ENCODE results near the gene MAU2. TPM values are rescaled to one million over a fixed set of nuclear protein-coding genes. Genes with fewer than 3 reads are reported as not detected.
"Not testable (repeated sequence)": the region's sequence is repeated elsewhere in the genome, so short reads cannot be mapped to it uniquely, and the experiment has no call there.

MAU2 gene
- total and polyA plus RNA-seq, 11 donors, result 15.7 to 46.4 (median 29.0) TPM

DNA sequence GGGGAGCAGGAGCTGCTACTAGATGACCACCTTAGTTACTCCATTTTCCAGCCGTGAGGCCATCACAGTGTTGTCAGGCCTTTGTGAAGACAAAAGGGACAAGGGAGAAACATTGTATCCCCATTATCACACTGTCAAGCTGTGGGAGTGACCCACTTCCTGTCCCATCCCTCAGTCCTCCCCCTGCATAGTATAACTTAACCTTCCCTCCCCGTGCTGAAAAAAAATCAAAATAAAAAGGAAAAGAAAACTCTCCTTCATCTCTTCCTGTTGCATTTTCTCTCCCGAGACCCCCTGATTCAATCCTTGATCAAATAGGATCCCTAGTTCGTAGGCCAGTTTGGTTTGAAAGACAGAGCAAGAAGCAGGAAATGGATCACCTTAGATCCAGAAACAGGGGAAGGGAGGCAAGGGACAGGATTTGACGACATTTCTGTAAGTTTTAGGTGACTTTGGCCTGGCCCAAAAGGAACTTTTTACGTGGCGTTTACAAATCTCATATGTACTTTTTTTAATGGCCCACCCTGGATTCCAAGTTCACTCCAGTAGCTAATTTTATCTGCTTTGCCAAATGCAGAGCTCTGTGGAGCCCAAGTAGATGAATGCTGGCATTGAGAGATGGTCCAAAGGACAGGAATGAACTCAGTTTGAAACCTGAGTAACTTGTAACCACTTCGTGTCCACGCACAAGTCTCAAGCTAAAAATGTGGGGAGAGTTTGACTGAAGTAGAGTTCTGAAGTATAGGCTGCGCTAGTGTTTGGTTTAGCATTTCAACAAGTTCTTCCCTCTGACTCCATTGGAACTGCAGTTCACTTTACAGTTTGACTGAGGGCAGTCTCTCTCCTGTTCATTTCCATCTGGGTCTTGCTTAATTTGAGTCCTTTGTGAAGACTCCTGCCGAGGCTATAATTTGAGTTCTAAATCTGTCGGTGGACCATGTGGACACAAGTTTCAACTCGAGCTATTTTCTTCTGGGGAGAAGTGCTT is 68.2 kb downstream of the MAU2 start:
- WGBS, 4 donors, result 48 to 61% (median 52%) methylated on average over 13 of the region's 13 CpGs
- H3K4me3 ChIP-seq, result peak overlapping the region in 1 of 12 donors; percentile 13
- no peaks in the 10 kb centered on the region for H3K9me3 ChIP-seq
- intact Hi-C loops (cut with DNase I), result loop anchor here in 1 of 10 donors (5.0 kb wide), 1 partner anchor 98 kb away; no protein-coding TSS in a partner anchor
- DNase-seq, result no peak
- TF ChIP-seq, protein P1, sequence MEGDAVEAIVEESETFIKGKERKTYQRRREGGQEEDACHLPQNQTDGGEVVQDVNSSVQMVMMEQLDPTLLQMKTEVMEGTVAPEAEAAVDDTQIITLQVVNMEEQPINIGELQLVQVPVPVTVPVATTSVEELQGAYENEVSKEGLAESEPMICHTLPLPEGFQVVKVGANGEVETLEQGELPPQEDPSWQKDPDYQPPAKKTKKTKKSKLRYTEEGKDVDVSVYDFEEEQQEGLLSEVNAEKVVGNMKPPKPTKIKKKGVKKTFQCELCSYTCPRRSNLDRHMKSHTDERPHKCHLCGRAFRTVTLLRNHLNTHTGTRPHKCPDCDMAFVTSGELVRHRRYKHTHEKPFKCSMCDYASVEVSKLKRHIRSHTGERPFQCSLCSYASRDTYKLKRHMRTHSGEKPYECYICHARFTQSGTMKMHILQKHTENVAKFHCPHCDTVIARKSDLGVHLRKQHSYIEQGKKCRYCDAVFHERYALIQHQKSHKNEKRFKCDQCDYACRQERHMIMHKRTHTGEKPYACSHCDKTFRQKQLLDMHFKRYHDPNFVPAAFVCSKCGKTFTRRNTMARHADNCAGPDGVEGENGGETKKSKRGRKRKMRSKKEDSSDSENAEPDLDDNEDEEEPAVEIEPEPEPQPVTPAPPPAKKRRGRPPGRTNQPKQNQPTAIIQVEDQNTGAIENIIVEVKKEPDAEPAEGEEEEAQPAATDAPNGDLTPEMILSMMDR (IDR thresholded peaks at IDR 0.05), result no peak
- no peak for ATAC-seq
- peaks cover 0 to 5% (median 0%) of the 10 kb centered on the region in 9 donors for H3K36me3 ChIP-seq
- H3K27ac ChIP-seq, result peak overlapping the region in 11 of 12 donors; percentile 10 to 71 (median 41)
- peaks cover 7 to 86% (median 65%) of the 10 kb centered on the region in 12 donors for H3K4me1 ChIP-seq
- H3K27me3 ChIP-seq, result no peaks in the 10 kb centered on the region

DNA sequence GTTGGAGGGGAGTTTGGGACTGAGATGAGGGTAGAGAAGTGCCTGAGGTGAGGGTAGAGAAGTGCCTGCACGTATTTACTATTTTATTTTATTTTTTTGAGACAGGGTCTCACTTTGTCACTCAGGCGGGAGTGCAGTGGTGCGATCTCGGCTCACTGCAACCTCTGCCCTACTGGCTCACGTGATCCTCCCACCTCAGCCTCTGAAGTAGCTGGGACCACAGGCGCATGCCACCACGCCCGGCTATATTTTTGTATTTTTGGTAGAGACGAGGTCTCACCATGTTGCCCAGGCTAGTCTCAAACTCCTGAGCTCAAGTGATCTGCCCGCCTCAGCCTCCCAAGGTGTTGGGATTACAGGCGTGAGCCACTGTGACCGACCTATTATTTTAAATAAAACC is 69.1 kb downstream of the MAU2 start:
- intact Hi-C loops (cut with DNase I), result loop anchor here in 1 of 10 donors (5.0 kb wide), 1 partner anchor 98 kb away; no protein-coding TSS in a partner anchor
- H3K4me1 ChIP-seq, result peaks cover 7 to 86% (median 68%) of the 10 kb centered on the region in 12 donors
- 89 to 94% (median 93%) methylated on average over 12 of the region's 12 CpGs for WGBS, 4 donors
- DNase-seq, H3K9me3 ChIP-seq, H3K4me3 ChIP-seq, H3K27me3 ChIP-seq, ATAC-seq, H3K36me3 ChIP-seq: not testable (repeated sequence)
- peak overlapping the region in 2 of 12 donors; percentile 70 to 71 for H3K27ac ChIP-seq

DNA sequence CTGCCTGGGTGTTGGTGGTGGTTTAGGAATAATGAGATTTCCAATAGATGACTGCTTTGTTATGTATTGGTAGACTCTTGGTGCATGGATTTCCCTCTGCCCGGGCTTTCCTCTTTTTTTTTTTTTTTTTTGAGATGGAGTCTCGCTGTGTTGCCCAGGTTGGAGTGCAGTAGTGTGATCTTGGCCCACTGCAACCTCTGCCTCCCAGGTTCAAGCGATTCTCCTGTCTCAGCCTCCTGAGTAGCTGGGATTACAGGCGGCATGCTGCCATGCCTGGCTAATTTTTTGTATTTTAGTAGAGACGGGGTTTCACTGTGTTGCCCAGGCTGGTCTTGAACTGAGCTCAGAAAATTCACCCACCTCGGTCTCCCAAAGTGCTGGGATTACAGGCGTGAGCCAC is 73.7 kb downstream of the MAU2 start:
- H3K4me3 ChIP-seq; DNase-seq; H3K36me3 ChIP-seq; H3K9me3 ChIP-seq; intact Hi-C loops (cut with DNase I); H3K27me3 ChIP-seq; ATAC-seq: not testable (repeated sequence)
- peaks cover 0 to 66% (median 43%) of the 10 kb centered on the region in 12 donors for H3K4me1 ChIP-seq
- WGBS, 4 donors, result 87 to 92% (median 91%) methylated on average over 7 of the region's 7 CpGs
- peak overlapping the region in 8 of 12 donors; percentile 24 to 70 (median 45) for H3K27ac ChIP-seq

DNA sequence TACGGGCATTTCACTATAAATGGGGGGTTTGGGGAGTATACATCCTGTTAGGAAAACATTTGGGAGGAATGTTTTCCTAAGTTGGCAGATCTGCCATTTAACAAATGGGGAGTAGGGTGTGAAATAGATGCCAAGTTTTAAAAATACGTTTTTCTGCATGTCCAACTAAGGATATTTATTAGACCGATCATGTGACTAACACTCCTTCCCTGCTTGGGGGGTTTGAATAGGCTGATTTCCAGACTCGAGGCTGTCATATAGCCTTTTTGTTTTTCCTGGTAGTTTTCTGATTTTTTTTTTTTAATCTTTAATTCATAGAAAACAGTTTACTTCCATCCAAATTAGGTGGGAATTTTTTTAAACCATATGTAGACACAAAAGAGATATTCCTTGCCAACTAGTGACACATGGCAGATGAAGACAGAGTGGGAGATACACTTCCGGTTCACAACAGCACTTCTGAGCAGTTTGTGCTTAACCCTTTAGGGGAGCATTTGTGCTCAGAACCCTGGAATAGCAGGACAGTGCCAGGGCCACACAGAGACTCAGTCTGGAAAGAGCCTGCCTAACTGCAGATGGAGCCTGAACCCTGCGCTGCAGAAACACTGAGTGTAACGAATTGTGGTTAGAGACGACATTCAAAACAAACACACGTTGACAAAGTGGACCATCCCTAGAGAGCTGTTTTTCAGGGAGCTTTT is 79.3 kb downstream of the MAU2 start:
- intact Hi-C loops (cut with DNase I), result loop anchor here in 3 of 10 donors (5.0 to 10.0 kb wide), 2 partner anchors 33 to 65 kb away; no protein-coding TSS in a partner anchor

More for the DNA sequence above, 79.3 kb downstream of the MAU2 start:
- peak overlapping the region in 1 of 12 donors; percentile 1 for H3K27ac ChIP-seq
- H3K36me3 ChIP-seq, result no peaks in the 10 kb centered on the region
- H3K9me3 ChIP-seq, result no peaks in the 10 kb centered on the region
- WGBS, 4 donors, result 37 to 47% (median 39%) methylated on average over 9 of the region's 9 CpGs
- no peaks in the 10 kb centered on the region for H3K27me3 ChIP-seq
- TF ChIP-seq POLR2A (IDR thresholded peaks at IDR 0.05), result no peak
- TF ChIP-seq, protein P1 (IDR thresholded peaks at IDR 0.05), result no peak
- no peak overlapping the region for H3K4me3 ChIP-seq
- ATAC-seq, result peak in 3 of 4 donors; percentile 27 to 46 (median 29)
- H3K4me1 ChIP-seq, result peaks cover 0 to 46% (median 18%) of the 10 kb centered on the region in 12 donors
- DNase-seq, result no peak
